Iris pigment epithelial cell (primary cell): Measurements from ENCODE around the gene MRPL37.

Experiments
- DNase-seq: peaks from one replicate; pipeline ENCODE4 v3.0.0-alpha.2; 2011; ENCODE audit warnings: low read depth

MRPL37 gene

GRCh38 chr1:54241364-54241763, 41.4 kb downstream of the MRPL37 start:
- no peak for DNase-seq

- DNase-seq, result no peak
Observed at GRCh38 chr1:54243022-54243421, 43.1 kb downstream of the MRPL37 start.

- no peak for DNase-seq
Observed at GRCh38 chr1:54244655-54245054, 44.7 kb downstream of the MRPL37 start.

- no peak for DNase-seq
Observed at GRCh38 chr1:54245501-54245900, 45.5 kb downstream of the MRPL37 start.

GRCh38 chr1:54246116-54246721, 46.3 kb downstream of the MRPL37 start:
- no peak for DNase-seq

- no peak for DNase-seq
Observed at GRCh38 chr1:54247863-54248515, 48.0 kb downstream of the MRPL37 start.

GRCh38 chr1:54248966-54249365, 49.0 kb downstream of the MRPL37 start:
- no peak for DNase-seq

GRCh38 chr1:54249819-54250435, 50.0 kb downstream of the MRPL37 start:
- peak; percentile 77 for DNase-seq

GRCh38 chr1:54250670-54251069, 50.7 kb downstream of the MRPL37 start:
- no peak for DNase-seq

GRCh38 chr1:54252371-54252936, 52.5 kb downstream of the MRPL37 start:
- DNase-seq, result no peak

GRCh38 chr1:54253480-54253879, 53.5 kb downstream of the MRPL37 start:
- peak; percentile 96 for DNase-seq

GRCh38 chr1:54254055-54254454, 54.1 kb downstream of the MRPL37 start:
- peak; percentile 58 for DNase-seq

- DNase-seq, result peak; percentile 11
Observed at GRCh38 chr1:54255026-54255702, 55.2 kb downstream of the MRPL37 start.

GRCh38 chr1:54256522-54257345, 56.8 kb downstream of the MRPL37 start:
- no peak for DNase-seq

- no peak for DNase-seq
Observed at GRCh38 chr1:54257346-54257620, 57.3 kb downstream of the MRPL37 start.

GRCh38 chr1:54257876-54258275, 57.9 kb downstream of the MRPL37 start:
- DNase-seq, result no peak

GRCh38 chr1:54259546-54260140, 59.7 kb downstream of the MRPL37 start:
- DNase-seq, result no peak

GRCh38 chr1:54260810-54261209, 60.8 kb downstream of the MRPL37 start:
- DNase-seq, result no peak

- no peak for DNase-seq
Observed at GRCh38 chr1:54262244-54262643, 62.3 kb downstream of the MRPL37 start.

- no peak for DNase-seq
Observed at GRCh38 chr1:54263601-54264226, 63.7 kb downstream of the MRPL37 start.

- DNase-seq, result no peak
Observed at GRCh38 chr1:54265126-54265525, 65.2 kb downstream of the MRPL37 start.
